GM20000 (cell line): Measurements from ENCODE around the gene ZNF236.

Source experiments
- DNase-seq: peaks from one replicate; pipeline ENCODE4 v3.0.0; 2012; ENCODE audit warnings: low spot score
- TF ChIP-seq, protein P1 (sequence below): IDR thresholded peaks from 2 replicates; pipeline ENCODE4 v1.5.1; 2012; ENCODE audit warnings: mild to moderate bottlenecking, control low read depth; ENCODE audit errors: extremely low read depth, missing control alignments

Gene ZNF236

DNA sequence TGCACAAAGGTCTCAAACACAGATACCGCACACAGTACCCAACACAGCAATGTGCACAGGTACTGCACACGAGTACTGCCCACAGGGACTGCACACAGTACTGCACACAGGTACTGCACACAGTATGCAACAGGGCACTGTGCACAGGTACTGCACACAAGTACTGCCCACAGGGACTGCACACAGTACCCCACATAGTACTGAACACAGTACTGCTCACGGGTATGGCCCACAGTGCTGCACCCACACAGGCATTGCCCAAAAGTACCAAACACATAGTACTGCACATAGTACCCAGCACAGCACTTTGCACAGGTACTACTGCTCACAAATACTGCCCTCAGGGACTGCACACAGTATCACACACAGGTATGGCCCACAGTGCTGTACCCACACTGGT lies 73.1 kb downstream of the ZNF236 start:
- TF ChIP-seq, protein P1, sequence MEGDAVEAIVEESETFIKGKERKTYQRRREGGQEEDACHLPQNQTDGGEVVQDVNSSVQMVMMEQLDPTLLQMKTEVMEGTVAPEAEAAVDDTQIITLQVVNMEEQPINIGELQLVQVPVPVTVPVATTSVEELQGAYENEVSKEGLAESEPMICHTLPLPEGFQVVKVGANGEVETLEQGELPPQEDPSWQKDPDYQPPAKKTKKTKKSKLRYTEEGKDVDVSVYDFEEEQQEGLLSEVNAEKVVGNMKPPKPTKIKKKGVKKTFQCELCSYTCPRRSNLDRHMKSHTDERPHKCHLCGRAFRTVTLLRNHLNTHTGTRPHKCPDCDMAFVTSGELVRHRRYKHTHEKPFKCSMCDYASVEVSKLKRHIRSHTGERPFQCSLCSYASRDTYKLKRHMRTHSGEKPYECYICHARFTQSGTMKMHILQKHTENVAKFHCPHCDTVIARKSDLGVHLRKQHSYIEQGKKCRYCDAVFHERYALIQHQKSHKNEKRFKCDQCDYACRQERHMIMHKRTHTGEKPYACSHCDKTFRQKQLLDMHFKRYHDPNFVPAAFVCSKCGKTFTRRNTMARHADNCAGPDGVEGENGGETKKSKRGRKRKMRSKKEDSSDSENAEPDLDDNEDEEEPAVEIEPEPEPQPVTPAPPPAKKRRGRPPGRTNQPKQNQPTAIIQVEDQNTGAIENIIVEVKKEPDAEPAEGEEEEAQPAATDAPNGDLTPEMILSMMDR, result no peak
- DNase-seq, result no peak

DNA sequence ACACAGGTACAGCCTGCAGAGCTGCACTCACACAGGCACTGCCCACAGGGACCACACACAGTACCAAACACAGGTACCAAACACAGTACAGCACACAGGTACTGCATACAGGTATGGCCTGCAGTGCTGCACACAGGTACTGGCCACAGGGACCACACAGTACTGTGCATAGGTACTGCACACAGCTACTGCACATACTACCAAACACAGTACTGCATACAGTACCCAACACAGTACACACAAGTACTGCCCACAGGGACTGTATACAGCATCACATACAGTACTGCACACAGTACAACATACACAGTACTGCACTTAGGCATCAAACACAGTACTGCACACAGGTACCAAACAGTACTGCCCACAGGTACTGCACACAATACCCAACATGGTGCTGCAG lies 74.3 kb downstream of the ZNF236 start:
- TF ChIP-seq, protein P1, result no peak
- DNase-seq, result no peak

DNA sequence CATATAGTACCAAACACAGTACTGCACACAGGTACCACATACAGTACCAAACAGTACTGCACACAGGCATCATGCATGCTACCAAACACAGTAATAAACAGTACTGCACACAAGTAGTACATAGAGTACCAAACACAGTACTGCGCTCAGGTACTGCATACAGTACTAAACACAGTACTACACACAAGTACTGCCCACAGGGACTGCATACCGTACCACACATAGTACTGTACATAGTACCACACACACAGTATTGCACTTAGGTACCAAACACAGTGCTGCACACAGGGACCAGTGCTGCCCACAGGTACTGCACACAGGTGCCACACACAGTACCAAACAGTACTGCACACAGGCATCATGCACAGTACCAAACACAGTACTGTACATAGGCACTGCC lies 74.9 kb downstream of the ZNF236 start:
- no peak for DNase-seq
- TF ChIP-seq, protein P1, result no peak

DNA sequence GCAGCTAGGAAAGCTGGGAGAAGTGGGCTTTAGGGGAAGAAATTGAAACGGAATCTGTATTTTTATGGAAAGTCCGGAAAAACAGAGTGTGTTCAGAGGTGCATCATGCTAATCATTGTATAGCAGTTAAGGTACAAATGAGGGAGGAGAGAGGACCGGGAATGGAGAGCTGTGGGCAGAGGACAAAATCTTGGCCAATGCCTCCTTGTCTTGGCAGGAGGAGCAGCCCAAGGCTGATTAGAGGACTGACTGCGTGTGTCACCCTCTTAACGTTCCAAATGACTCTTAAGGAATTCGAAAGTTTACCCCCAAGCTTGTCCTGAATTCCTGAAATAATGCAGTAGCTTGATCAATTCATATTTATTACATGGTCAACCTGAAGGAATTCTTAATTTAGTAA lies 81.0 kb downstream of the ZNF236 start:
- TF ChIP-seq, protein P1, result no peak

DNA sequence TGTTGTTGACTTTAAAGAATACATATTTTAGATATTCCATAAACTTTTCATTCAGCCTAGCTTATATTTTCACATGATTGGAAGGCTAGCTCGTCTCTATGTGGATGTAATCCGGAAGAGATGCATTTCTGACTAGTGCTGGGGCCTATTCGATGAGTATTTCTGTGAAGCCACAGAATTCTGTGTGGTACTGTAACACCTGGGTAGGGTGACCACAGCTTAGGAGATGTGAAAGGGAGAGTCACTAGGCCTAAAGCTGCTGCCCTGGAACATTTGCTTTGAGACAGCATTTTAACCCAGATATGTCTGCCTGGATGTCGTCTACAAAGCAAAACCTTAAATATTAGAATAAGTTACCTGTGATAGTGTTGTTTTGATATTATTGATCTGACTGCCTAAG lies 83.5 kb downstream of the ZNF236 start:
- TF ChIP-seq, protein P1, result no peak
- DNase-seq, result no peak

More for the DNA sequence above, 81.0 kb downstream of the ZNF236 start:
- DNase-seq, result no peak

DNA sequence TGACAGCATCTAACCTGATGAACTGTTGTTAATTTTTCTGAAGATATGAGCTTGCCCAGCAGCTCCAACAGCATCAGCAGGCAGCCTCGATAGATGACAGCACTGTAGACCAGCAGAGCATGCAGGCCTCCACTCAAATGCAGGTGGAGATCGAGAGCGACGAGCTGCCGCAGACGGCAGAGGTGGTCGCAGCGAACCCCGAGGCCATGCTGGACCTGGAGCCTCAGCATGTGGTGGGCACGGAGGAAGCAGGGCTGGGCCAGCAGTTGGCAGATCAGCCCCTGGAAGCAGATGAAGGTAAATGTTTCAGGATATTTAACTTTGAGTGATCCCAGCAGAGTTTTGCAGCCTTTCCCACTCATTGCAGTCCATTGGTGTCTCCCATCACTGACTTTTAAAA lies 85.9 kb downstream of the ZNF236 start:
- no peak for DNase-seq
- TF ChIP-seq, protein P1, result no peak

DNA sequence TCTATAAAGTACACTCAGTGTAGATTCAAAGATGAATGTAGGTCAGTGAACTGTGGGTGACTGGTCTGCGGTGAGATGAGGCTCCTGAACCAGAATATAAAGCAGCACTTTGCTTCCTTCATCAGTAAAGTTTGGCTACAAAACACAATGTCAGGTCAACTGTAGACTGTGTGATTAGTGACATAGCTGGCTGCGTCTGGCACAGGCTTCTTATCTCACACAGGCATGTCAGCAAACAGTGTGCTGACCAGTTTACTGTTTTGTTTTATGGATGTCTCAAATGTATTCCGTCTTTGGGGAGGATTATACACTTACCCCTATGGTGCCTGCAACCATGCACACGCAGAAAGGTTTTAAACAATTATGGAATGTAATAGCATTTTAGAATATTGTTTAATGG lies 87.1 kb downstream of the ZNF236 start:
- TF ChIP-seq, protein P1, result no peak
- no peak for DNase-seq

DNA sequence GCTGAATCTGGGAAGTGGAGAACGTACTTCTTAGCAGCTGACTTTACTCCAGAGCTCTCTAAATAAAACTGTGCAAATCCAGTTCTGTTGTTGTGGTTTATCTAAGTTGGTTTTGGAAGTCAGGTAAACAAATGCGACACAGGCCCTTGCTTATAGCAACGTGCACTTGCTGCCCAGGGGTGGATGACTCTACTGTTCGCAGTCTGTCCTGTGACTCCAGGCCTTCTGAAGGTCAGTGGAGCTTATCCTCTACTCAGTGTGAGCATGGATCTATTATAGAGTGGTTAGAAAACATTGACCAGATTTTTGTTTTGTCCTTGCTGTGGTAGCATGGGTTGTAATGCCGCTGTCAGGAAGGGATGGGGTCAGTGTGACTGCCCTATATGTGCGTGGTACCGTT lies 89.1 kb downstream of the ZNF236 start:
- no peak for DNase-seq
- TF ChIP-seq, protein P1, result no peak
